Keratinocyte (primary cell): ENCODE data around the gene CABP4. TPM values are rescaled to one million over a fixed set of nuclear protein-coding genes. Genes with fewer than 3 reads are reported as not detected.

Experiments used
- DNase-seq: peaks from one replicate; pipeline ENCODE4 v3.0.0-alpha.2; 2011; ENCODE audit warnings: low read depth, missing footprints, low spot score
- FAIRE-seq: peaks from 2 replicates; lab custom pipeline; 2011; peaks lifted over from hg19 to GRCh38; lab: Jason Lieb, UNC
- H2AFZ ChIP-seq: 2 replicates; pipeline ENCODE4 v1.6.0; 2012; ENCODE audit warnings: low read length, control low read depth, inconsistent platforms; ENCODE audit not compliant: control insufficient read depth
- H3K27ac ChIP-seq: 2 replicates; pipeline ENCODE4 v1.5.1; 2011; ENCODE audit warnings: low read length; ENCODE audit not compliant: control insufficient read depth, insufficient read depth
- H3K27me3 ChIP-seq: 3 replicates; pipeline ENCODE4 v1.6.0; 2011; ENCODE audit warnings: low read length; ENCODE audit not compliant: control insufficient read depth, insufficient read depth; ENCODE audit errors: extremely low read depth
- H3K36me3 ChIP-seq, 2 experiments: 2 replicates in 1 of 2; 3 replicates in 1 of 2; pipeline ENCODE4 v1.5.1; 2011; ENCODE audit warnings: low read length in 2 of 2, mild to moderate bottlenecking in 1 of 2; ENCODE audit not compliant: control insufficient read depth in 2 of 2, insufficient read depth in 2 of 2; ENCODE audit errors: extremely low read depth in 1 of 2
- H3K4me1 ChIP-seq: 3 replicates; pipeline ENCODE4 v1.5.1; 2011; ENCODE audit warnings: low read length; ENCODE audit not compliant: control insufficient read depth, insufficient read depth; ENCODE audit errors: extremely low read depth
- H3K4me2 ChIP-seq: 3 replicates; pipeline ENCODE4 v1.6.0; 2011; ENCODE audit warnings: low read depth, low read length; ENCODE audit not compliant: control insufficient read depth, insufficient read depth; ENCODE audit errors: extremely low read depth
- H3K4me3 ChIP-seq, 3 experiments: fragments of 200-600 bp in 1 of 3; sonication (generic) in 1 of 3; 2 replicates in 2 of 3; 3 replicates in 1 of 3; pipeline ENCODE4 v1.5.1; 2011 to 2016; ENCODE audit warnings: low read length in 3 of 3, mild to moderate bottlenecking in 3 of 3, control low read depth in 2 of 3, inconsistent platforms in 1 of 3, low read depth in 1 of 3, mixed read lengths in 1 of 3, mixed run types in 1 of 3, moderate library complexity in 1 of 3; ENCODE audit not compliant: control insufficient read depth in 2 of 3, insufficient read depth in 2 of 3; ENCODE audit errors: extremely low read depth in 1 of 3
- H3K79me2 ChIP-seq: 2 replicates; pipeline ENCODE4 v1.6.0; 2012; ENCODE audit warnings: low read length; ENCODE audit not compliant: control insufficient read depth, insufficient read depth
- H3K9ac ChIP-seq: 3 replicates; pipeline ENCODE4 v1.6.0; 2011; ENCODE audit warnings: low read length; ENCODE audit not compliant: control insufficient read depth, insufficient read depth; ENCODE audit errors: extremely low read depth
- H3K9me1 ChIP-seq: 3 replicates; pipeline ENCODE4 v1.6.0; 2011; ENCODE audit warnings: low read length; ENCODE audit not compliant: control insufficient read depth, insufficient read depth; ENCODE audit errors: extremely low read depth
- H3K9me3 ChIP-seq: 2 replicates; pipeline ENCODE4 v1.5.1; 2012; ENCODE audit warnings: low read depth, low read length; ENCODE audit not compliant: control insufficient read depth
- H4K20me1 ChIP-seq: 3 replicates; pipeline ENCODE4 v1.6.0; 2011; ENCODE audit warnings: low read length; ENCODE audit not compliant: control insufficient read depth, insufficient read depth; ENCODE audit errors: extremely low read depth
- EZH2 ChIP-seq: IDR thresholded peaks from one replicate; pipeline ENCODE4 v1.6.1; 2012; ENCODE audit warnings: inconsistent platforms, mild to moderate bottlenecking, low read length, moderate library complexity
- dilution Hi-C: fragments of 300-500 bp; cut with MboI; formaldehyde crosslinking; loops from one replicate; pipeline ENCODE4 v1.7.0; 2020; ENCODE audit warnings: low sequenced_read_pairs; ENCODE audit not compliant: extremely low pct_ligation_motif_present
- polyA plus RNA-seq, 5 experiments: library from polyadenylated mRNA; depleted of rRNA in 3 of 5; stranded (reverse) in 3 of 5; stranded (forward) in 1 of 5; unstranded in 1 of 5; fragments of >200 nt; gene quantifications; 1 replicate in 1 of 5; 2 replicates in 3 of 5; 3 replicates in 1 of 5; pipeline versions ENCODE4 v1.2.1 to v1.2.3, GENCODE V29; 2011 to 2012; ENCODE audit warnings: missing spikeins in 2 of 5, low read depth in 1 of 5, low replicate concordance in 1 of 5
- TF ChIP-seq, protein P1 (sequence below), 3 experiments: IDR thresholded peaks in 1 of 3; conservative IDR thresholded peaks in 1 of 3; optimal IDR thresholded peaks in 1 of 3; 2 replicates in 2 of 3; 3 replicates in 1 of 3; pipeline versions ENCODE3 to v1.5.1; 2011; ENCODE audit warnings: low read length in 3 of 3, mild to moderate bottlenecking in 3 of 3, moderate library complexity in 2 of 3, control low read depth in 1 of 3, inconsistent platforms in 1 of 3; ENCODE audit not compliant: insufficient read depth in 2 of 3; ENCODE audit errors: extremely low read depth in 1 of 3

CABP4 gene
- polyA plus RNA-seq, 1 donor (not counting 4 experiments of a cell fraction or from before 2014, with no cell fraction given), result not detected

DNA sequence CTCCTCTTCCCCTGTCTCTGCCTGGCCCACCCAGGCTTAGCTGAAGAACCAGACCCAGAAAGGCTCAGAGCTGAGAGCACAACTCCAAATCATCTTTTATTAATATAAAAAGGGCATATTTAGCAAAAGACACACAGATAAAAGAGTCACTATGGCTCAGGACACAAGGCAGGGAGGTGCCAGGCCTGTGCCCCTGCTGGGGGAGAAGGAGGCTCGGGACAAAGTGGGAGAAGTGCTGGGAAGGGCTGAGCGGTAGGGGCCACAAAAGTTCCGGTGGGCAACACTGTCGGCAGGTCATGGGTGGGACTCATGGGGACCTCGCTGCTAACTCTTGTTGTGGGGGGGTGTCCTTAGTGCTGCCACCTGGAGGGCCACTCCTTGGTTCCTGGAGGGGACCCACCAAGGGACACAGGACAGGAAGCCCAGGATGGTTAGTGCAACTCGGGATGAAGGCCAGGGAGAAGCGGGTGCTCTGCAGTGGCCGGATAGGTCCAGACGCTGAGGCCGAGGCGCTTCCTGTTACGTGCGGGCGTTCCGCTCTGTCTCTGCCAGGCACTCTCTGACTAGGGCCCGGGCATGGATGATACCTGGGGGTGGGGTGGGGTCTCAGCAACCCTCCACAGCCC, 51.4 kb downstream of the CABP4 start:
- Histone ChIP-seq H3K27me3 (no peaks in the 10 kb centered on the region), H3K4me2 (peak overlapping the region; percentile 87), H3K9me3 (no peaks in the 10 kb centered on the region), H3K79me2 (peaks cover 15% of the 10 kb centered on the region), H3K9ac (peak overlapping the region; percentile 74), H2AFZ (no peak overlapping the region), H3K27ac (peak overlapping the region; percentile 26), H3K4me3 (peak overlapping the region in 2 of 3 experiments; percentile 73 to 88), H3K4me1 (peaks cover 27% of the 10 kb centered on the region), H4K20me1 (no peaks in the 10 kb centered on the region), H3K9me1 (no peaks in the 10 kb centered on the region), H3K36me3 (peaks cover 0 to 5% of the 10 kb centered on the region in 2 experiments)
- no peak for DNase-seq
- dilution Hi-C loops, result no loop called here
- no peak for FAIRE-seq
- TF ChIP-seq, protein P1, sequence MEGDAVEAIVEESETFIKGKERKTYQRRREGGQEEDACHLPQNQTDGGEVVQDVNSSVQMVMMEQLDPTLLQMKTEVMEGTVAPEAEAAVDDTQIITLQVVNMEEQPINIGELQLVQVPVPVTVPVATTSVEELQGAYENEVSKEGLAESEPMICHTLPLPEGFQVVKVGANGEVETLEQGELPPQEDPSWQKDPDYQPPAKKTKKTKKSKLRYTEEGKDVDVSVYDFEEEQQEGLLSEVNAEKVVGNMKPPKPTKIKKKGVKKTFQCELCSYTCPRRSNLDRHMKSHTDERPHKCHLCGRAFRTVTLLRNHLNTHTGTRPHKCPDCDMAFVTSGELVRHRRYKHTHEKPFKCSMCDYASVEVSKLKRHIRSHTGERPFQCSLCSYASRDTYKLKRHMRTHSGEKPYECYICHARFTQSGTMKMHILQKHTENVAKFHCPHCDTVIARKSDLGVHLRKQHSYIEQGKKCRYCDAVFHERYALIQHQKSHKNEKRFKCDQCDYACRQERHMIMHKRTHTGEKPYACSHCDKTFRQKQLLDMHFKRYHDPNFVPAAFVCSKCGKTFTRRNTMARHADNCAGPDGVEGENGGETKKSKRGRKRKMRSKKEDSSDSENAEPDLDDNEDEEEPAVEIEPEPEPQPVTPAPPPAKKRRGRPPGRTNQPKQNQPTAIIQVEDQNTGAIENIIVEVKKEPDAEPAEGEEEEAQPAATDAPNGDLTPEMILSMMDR (optimal IDR thresholded peaks at IDR 0.05 in 1 of 3, IDR thresholded peaks at IDR 0.05 in 1 of 3, conservative IDR thresholded peaks at IDR 0.05 in 1 of 3; ENCODE audit: extremely low read depth in 1 of 3, insufficient read depth in 2 of 3, low read length in 3 of 3), result peak in 1 of 3 experiments; percentile 4
- TF ChIP-seq EZH2, result no peak

DNA sequence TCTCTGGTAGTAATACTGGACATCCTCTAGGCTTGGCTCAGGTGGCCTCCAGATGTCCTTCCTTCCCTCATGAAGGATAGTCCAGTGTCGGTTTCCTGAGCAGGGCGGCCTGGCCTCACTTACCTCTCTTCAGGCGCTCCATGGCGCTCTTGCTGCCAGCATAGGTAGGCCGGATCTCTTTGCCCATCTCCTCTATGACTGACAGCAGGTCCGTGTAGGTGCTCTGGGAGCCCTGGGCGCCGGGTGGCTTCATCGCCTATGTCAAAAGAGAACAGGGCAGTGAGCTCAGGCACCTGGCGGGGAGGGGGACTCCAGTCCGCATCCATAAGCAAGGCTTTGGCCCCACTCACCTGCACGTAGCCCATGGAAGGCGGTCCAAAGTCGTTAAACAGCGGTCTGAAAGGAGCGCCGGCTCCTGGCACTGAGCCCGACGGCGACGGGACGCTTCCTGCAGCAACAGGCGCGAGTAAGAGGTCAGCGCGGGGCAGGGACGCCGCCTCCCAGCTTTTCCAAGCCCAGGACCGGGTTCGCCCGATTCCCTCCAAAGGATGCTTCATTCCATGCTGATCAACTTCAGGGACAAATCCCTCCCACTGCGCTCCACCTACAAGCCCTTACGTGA, 52.2 kb downstream of the CABP4 start:
- Histone ChIP-seq H3K27ac (peak overlapping the region; percentile 71), H3K4me2 (peak overlapping the region; percentile 87), H3K9me1 (no peaks in the 10 kb centered on the region), H3K4me3 (peak overlapping the region; percentile 73 to 89 (median 88)), H2AFZ (peak overlapping the region; percentile 86), H4K20me1 (no peaks in the 10 kb centered on the region), H3K9me3 (no peaks in the 10 kb centered on the region), H3K36me3 (peaks cover 0 to 1% of the 10 kb centered on the region in 2 experiments), H3K4me1 (peaks cover 27% of the 10 kb centered on the region), H3K79me2 (peaks cover 15% of the 10 kb centered on the region), H3K9ac (peak overlapping the region; percentile 74), H3K27me3 (no peaks in the 10 kb centered on the region)
- dilution Hi-C loops, result no loop called here
- FAIRE-seq (no peak), DNase-seq (peak; percentile 86)
- TF ChIP-seq EZH2, result no peak
- TF ChIP-seq, protein P1 (optimal IDR thresholded peaks at IDR 0.05 in 1 of 3, IDR thresholded peaks at IDR 0.05 in 1 of 3, conservative IDR thresholded peaks at IDR 0.05 in 1 of 3; ENCODE audit: extremely low read depth in 1 of 3, insufficient read depth in 2 of 3, low read length in 3 of 3), result no peak
